Prostate gland (tissue), 2 donors: ENCODE results near the gene PRSS27.

Source experiments
- POLR2A ChIP-seq: fragments of 450-650 bp; IDR thresholded peaks from one replicate; pipeline ENCODE4 v1.6.1; 2016; ENCODE audit warnings: antibody characterized with exemption, mild to moderate bottlenecking
- POLR2AphosphoS5 ChIP-seq: sonication (generic); formaldehyde crosslinking; IDR thresholded peaks from one replicate; pipeline ENCODE4 v1.6.1; 2017; ENCODE audit warnings: antibody characterized with exemption
- TF ChIP-seq, protein P1 (sequence below), 4 experiments: fragments of 200-600 bp in 2 of 4; fragments of 450-650 bp in 2 of 4; sonication (generic) in 2 of 4; IDR thresholded peaks; 1 replicate in 3 of 4; 2 replicates in 1 of 4; pipeline ENCODE4 v1.5.1; 2016 to 2019; ENCODE audit warnings: antibody characterized with exemption in 4 of 4, mild to moderate bottlenecking in 2 of 4, moderate library complexity in 2 of 4

DNA sequence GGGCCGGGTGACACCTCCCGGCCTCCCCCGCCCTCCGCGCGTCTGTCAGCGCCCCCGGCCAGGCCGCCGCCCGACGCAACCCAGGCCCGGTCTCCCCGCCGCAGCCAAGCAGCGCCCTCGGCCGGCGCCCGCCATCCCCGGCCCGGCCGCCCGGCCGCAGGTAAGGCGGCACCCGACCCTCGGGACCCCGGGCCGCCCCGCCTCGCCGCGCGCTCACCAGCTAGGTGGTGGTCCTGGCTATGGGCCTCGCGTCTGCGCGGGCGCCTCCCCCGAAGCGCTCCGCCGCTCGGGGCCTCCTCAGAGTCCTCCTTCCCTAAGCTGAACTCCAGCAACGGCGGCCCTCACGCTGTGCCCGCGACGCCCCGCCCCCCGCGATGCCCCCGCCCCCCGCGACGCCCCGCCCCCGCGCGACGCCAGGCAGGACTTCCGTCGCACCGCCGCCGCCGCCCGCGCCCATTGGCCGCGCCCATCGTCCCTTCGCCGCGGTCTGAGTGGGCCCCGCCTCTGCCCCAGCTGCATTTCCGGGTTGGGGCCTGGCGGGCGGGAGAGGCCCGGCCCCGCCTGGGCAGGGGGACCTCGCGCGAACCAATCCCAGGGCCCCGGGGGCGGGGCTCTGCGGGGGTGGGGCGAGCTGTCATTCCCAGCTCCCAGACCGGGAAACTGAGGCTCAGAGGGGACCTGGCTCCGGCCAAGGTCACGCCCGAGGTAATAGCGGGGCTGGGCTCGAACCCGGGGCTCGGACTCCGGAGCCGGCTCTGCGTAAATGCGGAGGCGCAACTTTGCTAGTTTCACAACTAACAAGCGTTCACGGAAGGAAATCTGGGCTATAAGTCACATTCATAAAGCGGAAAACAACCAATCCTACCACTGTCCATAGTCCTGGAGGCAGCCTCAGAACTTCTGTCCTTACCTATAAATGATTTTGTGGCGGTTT, 46.7 kb downstream of the PRSS27 start:
- TF ChIP-seq, protein P1, sequence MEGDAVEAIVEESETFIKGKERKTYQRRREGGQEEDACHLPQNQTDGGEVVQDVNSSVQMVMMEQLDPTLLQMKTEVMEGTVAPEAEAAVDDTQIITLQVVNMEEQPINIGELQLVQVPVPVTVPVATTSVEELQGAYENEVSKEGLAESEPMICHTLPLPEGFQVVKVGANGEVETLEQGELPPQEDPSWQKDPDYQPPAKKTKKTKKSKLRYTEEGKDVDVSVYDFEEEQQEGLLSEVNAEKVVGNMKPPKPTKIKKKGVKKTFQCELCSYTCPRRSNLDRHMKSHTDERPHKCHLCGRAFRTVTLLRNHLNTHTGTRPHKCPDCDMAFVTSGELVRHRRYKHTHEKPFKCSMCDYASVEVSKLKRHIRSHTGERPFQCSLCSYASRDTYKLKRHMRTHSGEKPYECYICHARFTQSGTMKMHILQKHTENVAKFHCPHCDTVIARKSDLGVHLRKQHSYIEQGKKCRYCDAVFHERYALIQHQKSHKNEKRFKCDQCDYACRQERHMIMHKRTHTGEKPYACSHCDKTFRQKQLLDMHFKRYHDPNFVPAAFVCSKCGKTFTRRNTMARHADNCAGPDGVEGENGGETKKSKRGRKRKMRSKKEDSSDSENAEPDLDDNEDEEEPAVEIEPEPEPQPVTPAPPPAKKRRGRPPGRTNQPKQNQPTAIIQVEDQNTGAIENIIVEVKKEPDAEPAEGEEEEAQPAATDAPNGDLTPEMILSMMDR (IDR thresholded peaks at IDR 0.05): no peak
- TF ChIP-seq POLR2A: peak; percentile 79
- peak; percentile 60 for TF ChIP-seq POLR2AphosphoS5
